OCI-LY7 (cell line): Measurements from ENCODE around the gene NDRG2.

Source experiments
- EZH2phosphoT487 ChIP-seq: fragments of 200-600 bp; sonication (generic); IDR thresholded peaks from 2 replicates; pipeline ENCODE4 v1.6.1; 2018; ENCODE audit warnings: low read depth, borderline replicate concordance, mild to moderate bottlenecking, mixed run types, antibody characterized with exemption, low read length, moderate library complexity, mixed read lengths
- TF ChIP-seq, protein P1 (sequence below): fragments of 200-600 bp; sonication (generic); conservative IDR thresholded peaks from 2 replicates; pipeline ENCODE4 v1.5.1; 2014; ENCODE audit warnings: mild to moderate bottlenecking, antibody characterized with exemption, low read length, moderate library complexity, mixed read lengths

DNA sequence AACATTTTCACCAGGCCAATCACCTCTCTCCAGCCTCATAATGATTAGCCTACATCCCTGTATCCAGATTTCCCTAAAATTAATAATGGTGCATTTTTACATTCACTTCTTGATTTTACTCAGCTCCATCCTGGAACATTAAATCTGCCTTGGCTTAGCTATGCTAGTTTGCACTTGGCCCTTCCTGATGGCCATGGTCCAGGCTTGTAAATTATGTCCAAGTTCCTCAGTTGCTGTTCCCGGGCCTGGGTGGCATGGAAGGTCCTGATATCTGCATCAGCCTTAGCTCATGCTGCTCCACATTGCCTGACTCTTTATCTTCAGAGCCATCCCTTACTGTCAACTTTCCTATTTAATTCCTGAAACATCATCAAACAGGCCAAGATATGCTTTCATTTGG lies 46.2 kb downstream of the NDRG2 start:
- TF ChIP-seq, protein P1, sequence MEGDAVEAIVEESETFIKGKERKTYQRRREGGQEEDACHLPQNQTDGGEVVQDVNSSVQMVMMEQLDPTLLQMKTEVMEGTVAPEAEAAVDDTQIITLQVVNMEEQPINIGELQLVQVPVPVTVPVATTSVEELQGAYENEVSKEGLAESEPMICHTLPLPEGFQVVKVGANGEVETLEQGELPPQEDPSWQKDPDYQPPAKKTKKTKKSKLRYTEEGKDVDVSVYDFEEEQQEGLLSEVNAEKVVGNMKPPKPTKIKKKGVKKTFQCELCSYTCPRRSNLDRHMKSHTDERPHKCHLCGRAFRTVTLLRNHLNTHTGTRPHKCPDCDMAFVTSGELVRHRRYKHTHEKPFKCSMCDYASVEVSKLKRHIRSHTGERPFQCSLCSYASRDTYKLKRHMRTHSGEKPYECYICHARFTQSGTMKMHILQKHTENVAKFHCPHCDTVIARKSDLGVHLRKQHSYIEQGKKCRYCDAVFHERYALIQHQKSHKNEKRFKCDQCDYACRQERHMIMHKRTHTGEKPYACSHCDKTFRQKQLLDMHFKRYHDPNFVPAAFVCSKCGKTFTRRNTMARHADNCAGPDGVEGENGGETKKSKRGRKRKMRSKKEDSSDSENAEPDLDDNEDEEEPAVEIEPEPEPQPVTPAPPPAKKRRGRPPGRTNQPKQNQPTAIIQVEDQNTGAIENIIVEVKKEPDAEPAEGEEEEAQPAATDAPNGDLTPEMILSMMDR = no peak
- TF ChIP-seq EZH2phosphoT487 = no peak
